GM12875 (cell line): ENCODE measurements around the gene DPP10.

Experiments
- H3K4me3 ChIP-seq: one replicate; pipeline ENCODE4 v1.5.1; 2011; ENCODE audit warnings: low read depth, low read length, control low read depth
- TF ChIP-seq, protein P1 (sequence below): IDR thresholded peaks from 2 replicates; pipeline ENCODE4 v1.5.1; 2011; ENCODE audit warnings: low read depth, mild to moderate bottlenecking, control low read depth, inconsistent platforms, low read length, moderate library complexity, borderline replicate concordance; ENCODE audit not compliant: insufficient read depth

DPP10 gene

DNA sequence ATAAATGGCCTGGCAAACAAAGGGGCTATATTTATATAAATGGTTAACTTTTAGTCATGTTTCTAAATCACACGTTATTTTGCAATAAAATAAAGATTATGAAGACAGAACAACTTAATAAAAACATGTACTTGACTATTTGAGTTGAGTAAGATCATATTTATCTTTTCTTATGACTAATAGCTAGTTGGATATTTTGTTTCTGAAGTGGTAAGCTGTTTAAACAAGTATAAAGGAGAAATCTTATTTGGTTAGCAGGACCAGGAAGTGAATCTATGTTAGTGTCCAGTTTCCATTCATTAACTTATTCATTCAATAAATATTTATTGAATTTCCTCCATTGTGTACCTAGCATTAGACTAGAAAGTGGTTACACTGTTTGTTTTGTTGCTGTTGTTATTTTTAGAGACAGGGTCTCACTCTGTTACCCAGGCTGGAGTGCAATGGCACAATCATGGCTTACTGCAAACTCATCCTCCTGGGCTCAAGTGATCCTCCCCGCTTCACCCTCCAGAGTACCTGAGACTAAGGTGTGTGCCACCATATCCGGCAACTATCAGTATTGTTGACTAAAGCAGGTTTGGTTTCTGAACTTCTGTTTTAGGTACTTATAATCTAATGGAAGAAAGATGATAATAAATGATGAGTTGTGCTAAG, 312.6 kb downstream of the DPP10 start:
- TF ChIP-seq, protein P1, sequence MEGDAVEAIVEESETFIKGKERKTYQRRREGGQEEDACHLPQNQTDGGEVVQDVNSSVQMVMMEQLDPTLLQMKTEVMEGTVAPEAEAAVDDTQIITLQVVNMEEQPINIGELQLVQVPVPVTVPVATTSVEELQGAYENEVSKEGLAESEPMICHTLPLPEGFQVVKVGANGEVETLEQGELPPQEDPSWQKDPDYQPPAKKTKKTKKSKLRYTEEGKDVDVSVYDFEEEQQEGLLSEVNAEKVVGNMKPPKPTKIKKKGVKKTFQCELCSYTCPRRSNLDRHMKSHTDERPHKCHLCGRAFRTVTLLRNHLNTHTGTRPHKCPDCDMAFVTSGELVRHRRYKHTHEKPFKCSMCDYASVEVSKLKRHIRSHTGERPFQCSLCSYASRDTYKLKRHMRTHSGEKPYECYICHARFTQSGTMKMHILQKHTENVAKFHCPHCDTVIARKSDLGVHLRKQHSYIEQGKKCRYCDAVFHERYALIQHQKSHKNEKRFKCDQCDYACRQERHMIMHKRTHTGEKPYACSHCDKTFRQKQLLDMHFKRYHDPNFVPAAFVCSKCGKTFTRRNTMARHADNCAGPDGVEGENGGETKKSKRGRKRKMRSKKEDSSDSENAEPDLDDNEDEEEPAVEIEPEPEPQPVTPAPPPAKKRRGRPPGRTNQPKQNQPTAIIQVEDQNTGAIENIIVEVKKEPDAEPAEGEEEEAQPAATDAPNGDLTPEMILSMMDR = no peak

DNA sequence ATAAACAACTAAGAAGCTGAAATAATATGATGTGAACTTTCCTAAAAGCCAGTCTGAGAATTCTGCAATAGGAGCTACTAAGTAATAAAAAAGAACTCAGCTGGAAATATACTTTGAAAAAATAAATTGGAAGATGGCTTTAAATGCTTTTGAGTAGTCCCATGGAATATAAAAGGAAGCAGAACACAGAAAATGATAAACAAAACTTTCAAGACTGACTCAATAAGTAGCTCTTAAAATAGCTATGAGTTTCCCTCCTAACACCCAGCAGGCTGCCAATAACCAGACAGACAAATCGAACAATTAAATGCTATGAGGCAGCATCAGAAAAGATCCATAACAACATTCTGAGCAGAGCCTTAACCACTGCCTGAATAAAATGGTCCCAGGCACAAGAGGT, 319.9 kb downstream of the DPP10 start:
- no peak overlapping the region for H3K4me3 ChIP-seq
- TF ChIP-seq, protein P1 = no peak

More for the DNA sequence above, 312.6 kb downstream of the DPP10 start:
- H3K4me3 ChIP-seq = no peak overlapping the region

DNA sequence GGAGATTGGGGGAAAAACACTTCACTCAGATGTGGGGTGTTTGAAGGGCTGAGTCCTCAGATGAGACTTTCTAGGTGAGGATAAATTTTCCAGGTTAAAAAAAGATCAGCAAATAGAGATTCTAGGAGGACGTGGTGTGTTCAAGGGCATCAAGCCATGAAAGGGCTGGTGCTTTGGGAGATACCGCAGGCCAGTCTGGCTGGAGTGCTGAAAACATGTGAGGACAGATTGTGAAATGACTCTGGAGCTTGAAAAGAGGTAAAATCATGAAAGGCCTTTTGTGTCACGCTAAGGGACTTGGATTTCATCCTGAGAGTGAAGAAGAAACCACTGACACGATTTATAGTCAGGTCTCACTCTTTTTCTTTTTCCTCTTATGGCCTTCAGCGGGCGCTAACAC, 320.5 kb downstream of the DPP10 start:
- TF ChIP-seq, protein P1 = no peak
- no peak overlapping the region for H3K4me3 ChIP-seq

DNA sequence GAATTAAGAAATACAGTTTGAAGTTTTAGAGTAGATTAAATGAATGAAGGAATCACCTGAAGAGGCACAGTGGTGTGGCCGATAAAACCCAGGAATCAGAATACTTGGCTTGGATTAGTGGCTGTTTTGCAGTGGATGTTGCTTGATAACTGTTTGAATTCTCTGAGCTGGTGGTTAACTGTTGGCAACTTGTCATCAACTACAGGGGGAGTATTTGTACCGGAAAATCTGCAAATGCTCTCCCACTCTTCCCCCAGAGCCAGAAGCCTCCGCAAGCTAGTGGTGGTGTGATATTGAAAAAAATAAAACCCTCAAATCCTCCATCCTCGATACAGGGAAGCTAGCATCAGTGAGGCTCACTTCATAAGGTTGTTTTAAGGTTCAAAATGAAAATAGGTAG, 326.7 kb downstream of the DPP10 start:
- H3K4me3 ChIP-seq = no peak overlapping the region
- TF ChIP-seq, protein P1 = no peak

DNA sequence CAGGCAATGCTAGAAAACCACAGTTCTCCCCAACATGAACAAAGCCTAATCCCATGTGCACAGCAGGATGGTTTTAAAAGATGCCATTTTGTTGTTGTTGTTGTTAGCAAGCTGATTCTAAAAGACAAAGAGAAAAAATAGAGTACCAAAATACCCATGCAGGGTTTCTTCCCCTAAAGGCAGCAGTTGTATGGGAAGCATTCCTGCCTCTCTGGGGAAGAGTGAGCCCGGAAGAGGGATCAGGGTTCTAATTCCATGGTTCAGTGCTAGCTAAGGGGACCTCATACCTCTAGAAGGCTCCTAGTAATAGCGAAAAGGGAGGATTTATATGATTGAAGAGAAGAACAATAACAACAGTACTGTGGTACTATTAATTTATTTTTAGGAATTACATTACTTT, 327.6 kb downstream of the DPP10 start:
- no peak overlapping the region for H3K4me3 ChIP-seq
- TF ChIP-seq, protein P1 = no peak

DNA sequence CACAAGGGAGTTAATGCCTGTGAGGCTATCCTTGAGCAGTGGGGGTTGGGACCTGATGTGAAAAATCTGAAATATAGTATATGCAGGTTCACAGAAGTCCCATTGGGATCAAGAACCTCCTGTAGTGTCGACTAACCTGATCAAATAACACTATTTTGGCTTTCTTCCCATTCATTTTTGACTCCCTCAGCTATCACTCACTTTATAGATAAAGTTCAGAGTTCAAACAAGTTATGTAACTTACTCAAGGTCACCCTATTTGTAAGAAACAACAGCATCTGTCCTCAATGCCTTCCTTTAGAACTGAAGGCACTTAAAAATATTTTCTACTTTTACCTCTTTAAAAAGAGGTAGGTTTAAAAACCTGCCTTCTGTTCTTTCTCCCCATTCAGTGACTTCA, 341.6 kb downstream of the DPP10 start:
- TF ChIP-seq, protein P1 = no peak
- H3K4me3 ChIP-seq = no peak overlapping the region

DNA sequence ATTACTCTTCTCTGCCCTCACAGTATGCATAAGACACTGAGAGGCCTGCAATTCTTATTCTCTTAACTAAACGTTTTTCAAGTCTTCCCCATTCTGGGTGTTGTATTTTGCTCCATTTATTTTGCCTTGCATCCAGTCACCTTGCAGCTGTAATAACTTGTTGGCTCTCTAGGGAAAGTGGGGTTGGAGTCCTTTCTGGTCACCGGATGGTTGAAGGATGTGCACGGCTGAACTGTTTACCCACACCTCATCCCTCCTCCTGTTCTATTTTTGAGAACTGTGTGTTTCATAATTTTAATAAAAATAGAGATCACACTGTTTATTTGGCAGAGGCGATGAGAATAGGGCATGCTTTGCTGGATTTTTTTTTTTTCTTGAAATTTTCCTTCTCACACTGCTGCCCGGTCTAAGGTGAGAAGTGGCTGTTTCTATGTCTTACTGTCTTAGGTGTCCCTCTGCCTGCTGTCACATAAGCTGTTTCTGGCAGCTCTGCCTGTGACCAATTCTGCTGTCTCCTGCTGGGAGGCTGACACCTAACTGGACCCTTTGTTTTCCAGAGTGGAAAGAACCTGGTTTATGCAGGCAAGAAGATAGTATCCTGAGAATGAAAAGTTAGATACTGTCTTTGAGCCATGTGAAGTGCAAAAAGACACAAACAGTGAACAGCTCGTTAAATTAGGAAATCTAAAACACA, 342.6 kb downstream of the DPP10 start:
- TF ChIP-seq, protein P1 = no peak
- no peak overlapping the region for H3K4me3 ChIP-seq
